ENCODE data around the gene PPP1R1A.

PPP1R1A gene

GRCh38 chr12:54578778-54579177 is 9.7 kb downstream of the PPP1R1A start:
- peaks cover 16% of the 10 kb centered on the region for H3K36me3 ChIP-seq (ENCODE audit: insufficient read depth, low read length)
- H3K4me3 ChIP-seq (ENCODE audit: low read depth in 1 of 2, low read length in 2 of 2) = no peak overlapping the region
- no peak overlapping the region for H3K4me2 ChIP-seq (ENCODE audit: insufficient read depth, low read length)
- peaks cover 5% of the 10 kb centered on the region for H3K27me3 ChIP-seq (ENCODE audit: insufficient read depth, low read length, poor library complexity)
- H2AFZ ChIP-seq (ENCODE audit: low read depth, low read length) = no peak overlapping the region
- no peak for DNase-seq
- peaks cover 5% of the 10 kb centered on the region for H3K4me1 ChIP-seq (ENCODE audit: insufficient read depth, low read length)
- H3K27ac ChIP-seq (ENCODE audit: low read length) = no peak overlapping the region
- H3K9ac ChIP-seq (ENCODE audit: low read depth, low read length) = no peak overlapping the region
- 0 out of 2 replicates have a peak, but pooled peaks cover 2% of the 10 kb centered on the region for H4K20me1 ChIP-seq (ENCODE audit: insufficient read depth, low read length)
- H3K9me3 ChIP-seq (ENCODE audit: insufficient read depth, low read length, severe bottlenecking) = no peaks in the 10 kb centered on the region
- no peak for TF ChIP-seq EZH2 (IDR thresholded peaks at IDR 0.05; ENCODE audit: borderline replicate concordance, low read depth, low read length, severe bottlenecking)
- no peak for ATAC-seq (ENCODE audit: insufficient read depth, low read depth)
- H3K79me2 ChIP-seq (ENCODE audit: insufficient read depth, low read length) = no peaks in the 10 kb centered on the region

- no peak for TF ChIP-seq EZH2 (IDR thresholded peaks at IDR 0.05; ENCODE audit: borderline replicate concordance, low read depth, low read length, severe bottlenecking)
- no peak for TF ChIP-seq CTCF (IDR thresholded peaks at IDR 0.05; ENCODE audit: borderline replicate concordance, extremely low read depth, low read length, poor library complexity, severe bottlenecking)
- no peak overlapping the region for H3K9ac ChIP-seq (ENCODE audit: low read depth, low read length)
- 0 out of 2 replicates have a peak, but pooled peaks cover 2% of the 10 kb centered on the region for H4K20me1 ChIP-seq (ENCODE audit: insufficient read depth, low read length)
- no peaks in the 10 kb centered on the region for H3K4me1 ChIP-seq (ENCODE audit: insufficient read depth, low read length)
- no peaks in the 10 kb centered on the region for H3K9me3 ChIP-seq (ENCODE audit: insufficient read depth, low read length, severe bottlenecking)
- H3K79me2 ChIP-seq (ENCODE audit: insufficient read depth, low read length) = no peaks in the 10 kb centered on the region
- no peak overlapping the region for H3K4me2 ChIP-seq (ENCODE audit: insufficient read depth, low read length)
- no peak overlapping the region for H2AFZ ChIP-seq (ENCODE audit: low read depth, low read length)
- peaks cover 39% of the 10 kb centered on the region for H3K36me3 ChIP-seq (ENCODE audit: insufficient read depth, low read length)
- DNase-seq (no peak), ATAC-seq (ENCODE audit: insufficient read depth, low read depth) (no peak)
- H3K27me3 ChIP-seq (ENCODE audit: insufficient read depth, low read length, poor library complexity) = no peaks in the 10 kb centered on the region
- H3K27ac ChIP-seq (ENCODE audit: low read length) = no peak overlapping the region
- no peak overlapping the region for H3K4me3 ChIP-seq (ENCODE audit: low read depth in 1 of 2, low read length in 2 of 2)
Observed at GRCh38 chr12:54572881-54573280, 15.6 kb downstream of the PPP1R1A start.

GRCh38 chr12:54571193-54572188 is 17.0 kb downstream of the PPP1R1A start:
- Histone ChIP-seq H3K36me3 (ENCODE audit: insufficient read depth, low read length) (peaks cover 34% of the 10 kb centered on the region), H3K4me3 (ENCODE audit: low read depth in 1 of 2, low read length in 2 of 2) (no peak overlapping the region), H4K20me1 (ENCODE audit: insufficient read depth, low read length) (no peaks in the 10 kb centered on the region), H3K79me2 (ENCODE audit: insufficient read depth, low read length) (no peaks in the 10 kb centered on the region), H3K27ac (ENCODE audit: low read length) (no peak overlapping the region), H3K27me3 (ENCODE audit: insufficient read depth, low read length, poor library complexity) (no peaks in the 10 kb centered on the region), H3K4me2 (ENCODE audit: insufficient read depth, low read length) (no peak overlapping the region), H3K4me1 (ENCODE audit: insufficient read depth, low read length) (no peaks in the 10 kb centered on the region), H2AFZ (ENCODE audit: low read depth, low read length) (no peak overlapping the region), H3K9me3 (ENCODE audit: insufficient read depth, low read length, severe bottlenecking) (no peaks in the 10 kb centered on the region), H3K9ac (ENCODE audit: low read depth, low read length) (no peak overlapping the region)
- ATAC-seq (ENCODE audit: insufficient read depth, low read depth) = no peak
- TF ChIP-seq EZH2 (IDR thresholded peaks at IDR 0.05; ENCODE audit: borderline replicate concordance, low read depth, low read length, severe bottlenecking) (no peak), CTCF (IDR thresholded peaks at IDR 0.05; ENCODE audit: borderline replicate concordance, extremely low read depth, low read length, poor library complexity, severe bottlenecking) (no peak)
- DNase-seq = no peak

- H4K20me1 ChIP-seq (ENCODE audit: insufficient read depth, low read length) = no peaks in the 10 kb centered on the region
- no peak overlapping the region for H3K27ac ChIP-seq (ENCODE audit: low read length)
- DNase-seq = no peak
- H3K27me3 ChIP-seq (ENCODE audit: insufficient read depth, low read length, poor library complexity) = no peaks in the 10 kb centered on the region
- TF ChIP-seq EZH2 (IDR thresholded peaks at IDR 0.05; ENCODE audit: borderline replicate concordance, low read depth, low read length, severe bottlenecking) (no peak), CTCF (IDR thresholded peaks at IDR 0.05; ENCODE audit: borderline replicate concordance, extremely low read depth, low read length, poor library complexity, severe bottlenecking) (no peak)
- ATAC-seq (ENCODE audit: insufficient read depth, low read depth) = no peak
- no peak overlapping the region for H3K4me3 ChIP-seq (ENCODE audit: low read depth in 1 of 2, low read length in 2 of 2)
- H3K4me2 ChIP-seq (ENCODE audit: insufficient read depth, low read length) = no peak overlapping the region
- no peaks in the 10 kb centered on the region for H3K9me3 ChIP-seq (ENCODE audit: insufficient read depth, low read length, severe bottlenecking)
- H3K79me2 ChIP-seq (ENCODE audit: insufficient read depth, low read length) = no peaks in the 10 kb centered on the region
- H3K36me3 ChIP-seq (ENCODE audit: insufficient read depth, low read length) = peaks cover 26% of the 10 kb centered on the region
- no peak overlapping the region for H2AFZ ChIP-seq (ENCODE audit: low read depth, low read length)
- no peak overlapping the region for H3K9ac ChIP-seq (ENCODE audit: low read depth, low read length)
- H3K4me1 ChIP-seq (ENCODE audit: insufficient read depth, low read length) = no peaks in the 10 kb centered on the region
Observed at GRCh38 chr12:54569995-54570528, 18.4 kb downstream of the PPP1R1A start.

All from DND-41 (cell line).